MM.1S (cell line): ENCODE data around the gene SDR42E2.

Experiments
- DNase-seq: peaks from one replicate; pipeline ENCODE4 v3.0.0-alpha.2; 2015
- H2AFZ ChIP-seq: fragments of 300-600 bp; sonication (generic); 2 replicates; pipeline ENCODE4 v1.6.0; 2016; ENCODE audit warnings: antibody characterized with exemption, low read length
- H3F3A ChIP-seq: fragments of 300-600 bp; sonication (generic); 2 replicates; pipeline ENCODE4 v1.6.1; 2016; ENCODE audit warnings: mild to moderate bottlenecking, antibody characterized with exemption, low read length, moderate library complexity, mixed read lengths; ENCODE audit not compliant: insufficient read depth
- H3K27ac ChIP-seq: fragments of 300-600 bp; sonication (generic); 2 replicates; pipeline ENCODE4 v1.5.1; 2016; ENCODE audit warnings: mild to moderate bottlenecking, low read length
- H3K27me3 ChIP-seq: fragments of 300-600 bp; sonication (generic); replicated peaks from 2 replicates; pipeline ENCODE4 v1.6.0; 2016; ENCODE audit warnings: low read length; ENCODE audit not compliant: insufficient read depth
- H3K36me3 ChIP-seq: fragments of 300-600 bp; sonication (generic); replicated peaks from 2 replicates; pipeline ENCODE4 v1.6.1; 2016; ENCODE audit warnings: mild to moderate bottlenecking, low read length, mixed read lengths; ENCODE audit not compliant: insufficient read depth
- H3K4me1 ChIP-seq: fragments of 300-600 bp; sonication (generic); 2 replicates; pipeline ENCODE4 v1.6.1; 2016; ENCODE audit warnings: low read length, mixed read lengths
- H3K4me2 ChIP-seq: fragments of 300-600 bp; sonication (generic); 2 replicates; pipeline ENCODE4 v1.6.0; 2016; ENCODE audit warnings: low read depth, low read length
- H3K4me3 ChIP-seq: fragments of 300-600 bp; sonication (generic); 2 replicates; pipeline ENCODE4 v1.5.1; 2016; ENCODE audit warnings: low read length, mixed read lengths
- H3K79me2 ChIP-seq: fragments of 300-600 bp; sonication (generic); 2 replicates; pipeline ENCODE4 v1.6.1; 2016; ENCODE audit warnings: mixed run types, low read length, mixed read lengths
- H3K9ac ChIP-seq: fragments of 300-600 bp; sonication (generic); 2 replicates; pipeline ENCODE4 v1.6.1; 2016; ENCODE audit warnings: low read length, mixed read lengths
- H3K9me2 ChIP-seq: fragments of 300-600 bp; sonication (generic); replicated peaks from 2 replicates; pipeline ENCODE4 v1.6.1; 2016; ENCODE audit warnings: mild to moderate bottlenecking, low read length, mixed read lengths; ENCODE audit not compliant: insufficient read depth
- H3K9me3 ChIP-seq: fragments of 300-600 bp; sonication (generic); replicated peaks from 2 replicates; pipeline ENCODE4 v1.6.1; 2016; ENCODE audit warnings: mild to moderate bottlenecking, low read length, mixed read lengths; ENCODE audit not compliant: insufficient read depth
- H4K20me1 ChIP-seq: fragments of 300-600 bp; sonication (generic); 2 replicates; pipeline ENCODE4 v1.6.1; 2016; ENCODE audit warnings: mild to moderate bottlenecking, low read length, moderate library complexity, mixed read lengths; ENCODE audit not compliant: insufficient read depth
- EZH2 ChIP-seq: fragments of 300-600 bp; sonication (generic); optimal IDR thresholded peaks from 2 replicates; pipeline ENCODE3; 2017; ENCODE audit warnings: low read depth, mild to moderate bottlenecking, antibody characterized with exemption, low read length, mixed read lengths
- EZH2phosphoT487 ChIP-seq: fragments of 300-600 bp; sonication (generic); IDR thresholded peaks from 2 replicates; pipeline ENCODE4 v1.6.1; 2018; ENCODE audit warnings: antibody characterized with exemption, low read length
- TF ChIP-seq, protein P1 (sequence below): fragments of 300-600 bp; sonication (generic); IDR thresholded peaks from 2 replicates; pipeline ENCODE4 v1.5.1; 2016; ENCODE audit warnings: antibody characterized with exemption, low read length, mixed read lengths

SDR42E2 gene

GRCh38 chr16:22161999-22162655 lies at the start of gene SDR42E2:
SDR42E2 (plus strand) TSS chr16:22162506; CDS start chr16:22165583, 3,077 bp downstream.
- H3K79me2 ChIP-seq: no peaks in the 10 kb centered on the region
- 0 out of 2 replicates have a peak within 1 kb of the TSS, but pooled peaks have one; percentile 48 for H2AFZ ChIP-seq
- no peaks in the 10 kb centered on the region for H3K27me3 ChIP-seq
- H3K4me3 ChIP-seq: peak within 1 kb of the TSS; percentile 46
- H3K9ac ChIP-seq: no peak within 1 kb of the TSS
- TF ChIP-seq, protein P1, sequence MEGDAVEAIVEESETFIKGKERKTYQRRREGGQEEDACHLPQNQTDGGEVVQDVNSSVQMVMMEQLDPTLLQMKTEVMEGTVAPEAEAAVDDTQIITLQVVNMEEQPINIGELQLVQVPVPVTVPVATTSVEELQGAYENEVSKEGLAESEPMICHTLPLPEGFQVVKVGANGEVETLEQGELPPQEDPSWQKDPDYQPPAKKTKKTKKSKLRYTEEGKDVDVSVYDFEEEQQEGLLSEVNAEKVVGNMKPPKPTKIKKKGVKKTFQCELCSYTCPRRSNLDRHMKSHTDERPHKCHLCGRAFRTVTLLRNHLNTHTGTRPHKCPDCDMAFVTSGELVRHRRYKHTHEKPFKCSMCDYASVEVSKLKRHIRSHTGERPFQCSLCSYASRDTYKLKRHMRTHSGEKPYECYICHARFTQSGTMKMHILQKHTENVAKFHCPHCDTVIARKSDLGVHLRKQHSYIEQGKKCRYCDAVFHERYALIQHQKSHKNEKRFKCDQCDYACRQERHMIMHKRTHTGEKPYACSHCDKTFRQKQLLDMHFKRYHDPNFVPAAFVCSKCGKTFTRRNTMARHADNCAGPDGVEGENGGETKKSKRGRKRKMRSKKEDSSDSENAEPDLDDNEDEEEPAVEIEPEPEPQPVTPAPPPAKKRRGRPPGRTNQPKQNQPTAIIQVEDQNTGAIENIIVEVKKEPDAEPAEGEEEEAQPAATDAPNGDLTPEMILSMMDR: no peak
- TF ChIP-seq EZH2phosphoT487 (no peak), EZH2 (no peak)
- H4K20me1 ChIP-seq: no peaks in the 10 kb centered on the region
- DNase-seq: peak; percentile 53
- H3K9me3 ChIP-seq: no peaks in the 10 kb centered on the region
- no peak within 1 kb of the TSS for H3K27ac ChIP-seq
- H3K36me3 ChIP-seq: no peaks in the 10 kb centered on the region
- H3K9me2 ChIP-seq: no peaks in the 10 kb centered on the region
- no peaks in the 10 kb centered on the region for H3K4me1 ChIP-seq
- H3F3A ChIP-seq: no peaks in the 10 kb centered on the region
- peak within 1 kb of the TSS; percentile 68 for H3K4me2 ChIP-seq

GRCh38 chr16:22116095-22116700 lies 46.1 kb upstream of the SDR42E2 start:
- no peaks in the 10 kb centered on the region for H3K9me3 ChIP-seq
- no peaks in the 10 kb centered on the region for H4K20me1 ChIP-seq
- H3K27me3 ChIP-seq: no peaks in the 10 kb centered on the region
- H3K9ac ChIP-seq: no peak overlapping the region
- no peaks in the 10 kb centered on the region for H3F3A ChIP-seq
- no peaks in the 10 kb centered on the region for H3K36me3 ChIP-seq
- no peak overlapping the region for H3K27ac ChIP-seq
- H3K4me1 ChIP-seq: no peaks in the 10 kb centered on the region
- H3K4me2 ChIP-seq: no peak overlapping the region
- no peaks in the 10 kb centered on the region for H3K9me2 ChIP-seq
- DNase-seq: no peak
- H2AFZ ChIP-seq: no peak overlapping the region
- no peaks in the 10 kb centered on the region for H3K79me2 ChIP-seq
- no peak overlapping the region for H3K4me3 ChIP-seq
- TF ChIP-seq EZH2phosphoT487 (no peak), EZH2 (no peak)
- TF ChIP-seq, protein P1: no peak

DNA sequence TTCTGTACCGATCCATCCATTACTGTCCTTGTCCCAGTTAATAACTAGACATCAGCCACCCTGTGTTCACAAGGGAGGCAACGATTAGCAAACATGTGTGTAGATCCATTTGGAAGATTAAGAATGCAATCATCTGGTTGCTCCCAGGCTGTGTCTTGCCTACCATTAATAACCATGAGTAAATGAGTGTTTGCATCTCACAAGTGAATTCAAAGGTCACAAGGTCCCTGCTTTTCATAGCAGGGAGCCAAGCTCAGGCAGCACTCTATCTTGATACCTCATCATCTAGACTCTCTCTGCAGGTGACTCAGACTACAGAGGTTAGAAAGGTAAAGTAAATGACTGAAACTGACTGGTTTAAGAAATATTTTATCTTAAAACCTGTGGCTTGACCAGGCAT lies 44.7 kb upstream of the SDR42E2 start:
- Histone ChIP-seq H3K9me2 (no peaks in the 10 kb centered on the region), H3K9me3 (no peaks in the 10 kb centered on the region), H3K4me3 (no peak overlapping the region), H3K4me1 (no peaks in the 10 kb centered on the region), H3K27me3 (no peaks in the 10 kb centered on the region), H3K79me2 (no peaks in the 10 kb centered on the region), H3K27ac (no peak overlapping the region), H3F3A (no peaks in the 10 kb centered on the region), H2AFZ (no peak overlapping the region), H3K36me3 (no peaks in the 10 kb centered on the region), H3K9ac (no peak overlapping the region), H4K20me1 (no peaks in the 10 kb centered on the region), H3K4me2 (no peak overlapping the region)
- no peak for DNase-seq
- TF ChIP-seq, protein P1: no peak
- TF ChIP-seq EZH2 (no peak), EZH2phosphoT487 (no peak)
